ENCODE results near the gene ITGB6. TPM values are rescaled to one million over a fixed set of nuclear protein-coding genes. Genes with fewer than 3 reads are reported as not detected.

Gene ITGB6
- total and polyA plus RNA-seq, 2 of the 4 experiments (the other 2 are of a cell fraction): under 0.01 TPM; not detected in 1

DNA sequence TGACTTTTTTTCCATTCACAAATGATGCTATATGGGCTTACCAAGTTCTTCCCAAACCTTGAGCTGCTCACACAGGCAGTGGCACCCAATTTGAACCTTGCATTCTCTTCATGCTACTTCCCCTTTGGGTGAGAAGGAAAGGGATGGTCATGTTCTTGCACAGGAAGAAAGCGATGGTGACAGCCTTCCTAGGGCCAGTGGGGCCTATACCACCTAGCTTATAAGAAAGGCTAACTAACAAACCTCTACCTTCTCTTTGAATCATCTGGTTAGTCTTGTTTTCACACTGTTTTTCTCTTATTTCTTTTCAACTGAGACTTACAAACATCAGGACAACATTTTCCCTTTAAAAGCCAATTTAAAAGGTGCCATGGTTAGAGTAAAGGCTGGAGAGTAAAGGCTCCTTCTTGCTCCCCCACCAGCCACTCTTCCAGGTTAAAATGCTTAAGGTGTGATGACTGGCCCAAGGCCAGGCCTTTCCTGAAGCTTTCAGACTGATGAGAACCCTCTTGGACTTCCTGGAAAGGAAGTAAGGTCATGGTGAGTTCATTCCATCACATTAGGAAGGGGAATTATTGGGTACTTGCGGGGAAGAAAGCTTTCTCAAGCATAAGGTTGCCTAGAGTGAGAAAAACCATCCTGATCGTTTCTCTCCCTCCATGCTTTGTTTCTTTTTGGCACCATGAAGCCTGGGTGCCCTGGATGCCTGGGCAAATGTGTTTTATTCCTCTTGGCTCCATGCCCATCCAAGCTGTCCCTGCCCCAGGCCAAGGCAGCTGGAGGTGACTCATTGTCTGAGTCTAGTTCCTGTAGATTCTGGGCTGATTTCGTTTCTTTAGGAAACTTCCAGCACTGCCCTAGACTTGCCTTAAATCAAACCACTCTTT lies 41.4 kb upstream of the ITGB6 start:
- Histone ChIP-seq H3K4ac (ENCODE audit: low read depth, low read length) (no peak overlapping the region), H4K20me1 (ENCODE audit: insufficient read depth, low read length) (no peaks in the 10 kb centered on the region), H3K79me1 (ENCODE audit: low read depth in 1 of 2, low read length in 2 of 2) (no peaks in the 10 kb centered on the region), H3K9me1 (ENCODE audit: insufficient read depth, low read length) (no peaks in the 10 kb centered on the region; the same call in 1 of the 2 replicates), H3K4me2 (ENCODE audit: low read depth, low read length) (0 out of 2 replicates have a peak overlapping the region, but pooled peaks have one; percentile 30), H2BK5ac (ENCODE audit: low read depth, low read length, poor library complexity, severe bottlenecking) (peak overlapping the region; percentile 14), H2AK9ac (replicated peaks; ENCODE audit: low read depth, low read length, poor library complexity) (no peak overlapping the region), H4K91ac (ENCODE audit: insufficient read depth, low read depth, low read length) (no peak overlapping the region), H3K27ac (ENCODE audit: insufficient read depth, low read length) (no peak overlapping the region), H2BK120ac (ENCODE audit: low read depth, low read length) (no peak overlapping the region; the same call in none of the 2 replicates), H3K23ac (ENCODE audit: low read depth, low read length) (no peak overlapping the region), H4K8ac (ENCODE audit: low read depth in 2 of 2, low read length in 2 of 2) (peak overlapping the region in 1 of 2 experiments; percentile 33; a peak in 1 of 4 replicates), H3K4me1 (ENCODE audit: control insufficient read depth, insufficient read depth, low read length) (peaks cover 7% of the 10 kb centered on the region), H3K36me3 (ENCODE audit: control insufficient read depth, insufficient read depth, low read length) (no peaks in the 10 kb centered on the region), H3K14ac (replicated peaks; ENCODE audit: low read depth, low read length) (no peak overlapping the region; the same call in 1 of the 2 replicates), H3K27me3 (ENCODE audit: control insufficient read depth, insufficient read depth, low read length) (no peaks in the 10 kb centered on the region), H2AK5ac (ENCODE audit: low read depth, low read length) (no peak overlapping the region; the same call in 1 of the 2 replicates), H3K18ac (ENCODE audit: low read depth, low read length) (peak overlapping the region; percentile 82; the same call in 1 of the 2 replicates), H2AFZ (replicated peaks; ENCODE audit: low read length, poor library complexity) (peak overlapping the region; percentile 9), H2BK15ac (ENCODE audit: low read depth, low read length) (peak overlapping the region; percentile 2; the same call in 1 of the 3 replicates), H3K9ac (ENCODE audit: low read depth, low read length) (no peak overlapping the region), H3K56ac (ENCODE audit: extremely low read depth, insufficient read depth, low read length) (no peak overlapping the region), H2BK20ac (ENCODE audit: low read depth, low read length) (no peak overlapping the region), H3K9me3 (ENCODE audit: control insufficient read depth, insufficient read depth, low read length) (no peaks in the 10 kb centered on the region), H4K5ac (ENCODE audit: low read depth, low read length) (no peak overlapping the region), H3K4me3 (ENCODE audit: insufficient read depth, low read depth, low read length) (no peak overlapping the region)
- in situ Hi-C loops (cut with MboI; ENCODE audit: low sequenced_read_pairs): no loop called here
- POLR2A ChIA-PET (ENCODE audit: unreplicated experiment): no interaction called here
- no CpG with 5 or more reads among the region's 4 CpGs for WGBS, 2 experiments (ENCODE audit: extremely low coverage in 2 of 2, insufficient read length in 1 of 2)
- intact Hi-C loops (cut with micrococcal nuclease): no loop called here
- CTCF ChIA-PET: no interaction called here
- ATAC-seq (ENCODE audit: low read depth) (peak; percentile 83), DNase-seq (peak; percentile 81)
- no TSS peak for BruUV-seq (replicated peaks)
- TF ChIP-seq RFX5 (IDR thresholded peaks at IDR 0.05; ENCODE audit: low read depth, low read length) (no peak), FOS (IDR thresholded peaks at IDR 0.05; ENCODE audit: low read depth, low read length) (peak; percentile 69)
- dilution Hi-C loops (cut with HindIII; ENCODE audit: low sequenced_read_pairs, unreplicated experiment): no loop called here
